DOHH2 (cell line): ENCODE measurements around the gene C9orf78.

Experiments
- H3F3A ChIP-seq: fragments of 200-600 bp; sonication (generic), shearing (Covaris generic); 2 replicates; pipeline ENCODE4 v1.6.0; 2016; ENCODE audit warnings: antibody characterized with exemption, mild to moderate bottlenecking; ENCODE audit not compliant: control insufficient read depth, insufficient read depth
- H3K27ac ChIP-seq: fragments of 200-600 bp; sonication (generic); 2 replicates; pipeline ENCODE4 v1.5.1; 2014; ENCODE audit warnings: low read depth, mild to moderate bottlenecking, low read length, moderate library complexity
- H3K27me3 ChIP-seq: fragments of 200-600 bp; sonication (generic); 2 replicates; pipeline ENCODE4 v1.6.1; 2014; ENCODE audit warnings: mild to moderate bottlenecking, low read length, mixed read lengths; ENCODE audit not compliant: control insufficient read depth
- H3K36me3 ChIP-seq: fragments of 200-600 bp; sonication (generic); 2 replicates; pipeline ENCODE4 v1.6.1; 2014; ENCODE audit warnings: mild to moderate bottlenecking, low read length, moderate library complexity, mixed read lengths; ENCODE audit not compliant: control insufficient read depth
- H3K4me1 ChIP-seq: fragments of 200-600 bp; sonication (generic); 2 replicates; pipeline ENCODE4 v1.6.1; 2014; ENCODE audit warnings: mild to moderate bottlenecking, low read length, mixed read lengths; ENCODE audit not compliant: control insufficient read depth
- H3K4me2 ChIP-seq: fragments of 200-600 bp; sonication (generic); 2 replicates; pipeline ENCODE4 v1.6.0; 2014; ENCODE audit warnings: mild to moderate bottlenecking, low read length, moderate library complexity
- H3K4me3 ChIP-seq: fragments of 200-600 bp; sonication (generic); 2 replicates; pipeline ENCODE4 v1.5.1; 2014; ENCODE audit warnings: mild to moderate bottlenecking, low read length, mixed read lengths
- H3K79me2 ChIP-seq: fragments of 200-600 bp; sonication (generic); 2 replicates; pipeline ENCODE4 v1.6.1; 2014; ENCODE audit warnings: mild to moderate bottlenecking, low read length, mixed read lengths; ENCODE audit not compliant: control insufficient read depth
- H3K9me2 ChIP-seq: fragments of 200-600 bp; sonication (generic); replicated peaks from 2 replicates; pipeline ENCODE4 v1.6.1; 2014; ENCODE audit warnings: mild to moderate bottlenecking, low read length, mixed read lengths; ENCODE audit not compliant: control insufficient read depth
- H3K9me3 ChIP-seq: fragments of 200-600 bp; sonication (generic); 2 replicates; pipeline ENCODE4 v1.6.1; 2014; ENCODE audit warnings: antibody characterized with exemption, low read length, mixed read lengths; ENCODE audit not compliant: control insufficient read depth, insufficient read depth
- H4K20me1 ChIP-seq: fragments of 200-600 bp; sonication (generic); 2 replicates; pipeline ENCODE4 v1.6.0; 2014; ENCODE audit warnings: low read depth, mild to moderate bottlenecking, antibody characterized with exemption, low read length, moderate library complexity; ENCODE audit not compliant: control insufficient read depth, insufficient read depth
- CTCF ChIP-seq: fragments of 200-600 bp; sonication (generic); IDR thresholded peaks from one replicate; pipeline ENCODE4 v1.5.1; 2014; ENCODE audit warnings: antibody characterized with exemption, mild to moderate bottlenecking, low read depth, low read length; ENCODE audit not compliant: poor library complexity, severe bottlenecking
- EZH2phosphoT487 ChIP-seq: fragments of 200-600 bp; sonication (generic); IDR thresholded peaks from 2 replicates; pipeline ENCODE4 v1.6.1; 2017; ENCODE audit warnings: borderline replicate concordance, mild to moderate bottlenecking, antibody characterized with exemption, low read length, moderate library complexity, mixed read lengths

Gene C9orf78

GRCh38 chr9:129878291-129878690, 43.2 kb upstream of the C9orf78 start:
- H3K4me1 ChIP-seq, result no peaks in the 10 kb centered on the region
- H3K4me3 ChIP-seq, result no peak overlapping the region
- TF ChIP-seq CTCF, result no peak
- no peak overlapping the region for H3K27ac ChIP-seq
- no peaks in the 10 kb centered on the region for H4K20me1 ChIP-seq
- no peak overlapping the region for H3K4me2 ChIP-seq
- no peaks in the 10 kb centered on the region; the same call in 1 of the 2 replicates for H3K36me3 ChIP-seq
- H3F3A ChIP-seq, result no peaks in the 10 kb centered on the region
- H3K27me3 ChIP-seq, result no peaks in the 10 kb centered on the region
- no peaks in the 10 kb centered on the region for H3K9me3 ChIP-seq
- no peaks in the 10 kb centered on the region for H3K79me2 ChIP-seq
- no peaks in the 10 kb centered on the region for H3K9me2 ChIP-seq

GRCh38 chr9:129876815-129877214, 41.7 kb upstream of the C9orf78 start:
- no peaks in the 10 kb centered on the region for H3K79me2 ChIP-seq
- H3K4me2 ChIP-seq, result no peak overlapping the region
- no peaks in the 10 kb centered on the region for H3K4me1 ChIP-seq
- H3K36me3 ChIP-seq, result no peaks in the 10 kb centered on the region; the same call in 1 of the 2 replicates
- no peaks in the 10 kb centered on the region for H3K27me3 ChIP-seq
- H3F3A ChIP-seq, result no peaks in the 10 kb centered on the region
- no peaks in the 10 kb centered on the region for H3K9me2 ChIP-seq
- H3K27ac ChIP-seq, result no peak overlapping the region
- no peak for TF ChIP-seq CTCF
- TF ChIP-seq EZH2phosphoT487, result no peak
- no peak overlapping the region for H3K4me3 ChIP-seq
- H3K9me3 ChIP-seq, result no peaks in the 10 kb centered on the region
- no peaks in the 10 kb centered on the region for H4K20me1 ChIP-seq

- Histone ChIP-seq H3K9me2 (no peaks in the 10 kb centered on the region), H3K9me3 (no peaks in the 10 kb centered on the region), H3K4me1 (no peaks in the 10 kb centered on the region), H3K27ac (no peak overlapping the region), H3K27me3 (no peaks in the 10 kb centered on the region), H3K4me2 (no peak overlapping the region), H3F3A (peaks cover under 1% of the 10 kb centered on the region; the same call in 1 of the 2 replicates), H3K79me2 (no peaks in the 10 kb centered on the region), H3K36me3 (no peaks in the 10 kb centered on the region; the same call in 1 of the 2 replicates), H3K4me3 (no peak overlapping the region), H4K20me1 (no peaks in the 10 kb centered on the region)
- TF ChIP-seq CTCF, result peak; percentile 23
- TF ChIP-seq EZH2phosphoT487, result no peak
Measured at GRCh38 chr9:129875687-129876395, 40.8 kb upstream of the C9orf78 start.
